GM19193 (cell line): Measurements from ENCODE around the gene SH3PXD2A.

Experiments used
- POLR2A ChIP-seq: IDR thresholded peaks from 4 replicates; pipeline ENCODE4 v1.6.1; 2011; ENCODE audit not compliant: insufficient read depth, insufficient read length; ENCODE audit errors: extremely low read depth

The SH3PXD2A gene

DNA sequence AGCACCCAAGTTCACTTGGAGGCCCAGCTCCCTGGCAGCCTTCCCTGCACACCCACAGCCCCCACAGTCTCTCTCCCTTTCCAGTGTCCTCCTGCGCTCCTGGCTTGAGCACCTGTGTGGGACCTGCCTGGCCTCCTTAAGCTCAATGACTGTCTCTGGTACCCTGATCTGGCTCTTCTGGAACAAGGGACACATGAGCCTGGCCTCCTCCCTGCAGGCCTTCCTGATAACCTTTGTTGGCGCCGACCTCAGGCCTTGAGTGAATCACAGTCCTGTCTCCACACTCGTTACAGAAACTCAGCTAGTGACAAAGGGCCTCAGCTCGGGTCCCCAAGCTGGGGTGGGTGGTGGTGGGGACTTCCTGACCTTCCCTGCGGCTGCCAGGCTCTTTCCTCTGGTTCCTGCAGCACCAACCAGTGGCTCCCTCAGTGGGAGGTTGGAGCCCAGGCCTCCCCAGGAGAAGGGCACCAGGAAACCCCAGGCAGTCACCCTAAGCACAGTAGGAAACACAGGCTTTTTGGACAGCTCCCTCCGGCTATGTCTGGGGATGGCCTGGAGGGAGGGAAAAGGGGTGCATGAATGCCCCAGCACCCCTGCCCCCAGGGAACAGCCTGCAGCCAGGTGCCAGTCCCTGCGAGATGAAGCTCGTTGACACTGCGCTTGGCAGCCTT is 147.3 kb downstream of the SH3PXD2A start:
- TF ChIP-seq POLR2A = no peak

- no peak for TF ChIP-seq POLR2A
These were observed 148.6 kb downstream of the SH3PXD2A start for GRCh38 chr10:103706762-103707161.

- TF ChIP-seq POLR2A = no peak
These were observed 149.3 kb downstream of the SH3PXD2A start for GRCh38 chr10:103706047-103706446.

GRCh38 chr10:103703941-103704919 is 151.1 kb downstream of the SH3PXD2A start:
- TF ChIP-seq POLR2A = no peak

- TF ChIP-seq POLR2A = no peak
These were observed 153.8 kb downstream of the SH3PXD2A start for GRCh38 chr10:103701380-103702222.

- TF ChIP-seq POLR2A = no peak
These were observed 155.0 kb downstream of the SH3PXD2A start for GRCh38 chr10:103700436-103700715.

DNA sequence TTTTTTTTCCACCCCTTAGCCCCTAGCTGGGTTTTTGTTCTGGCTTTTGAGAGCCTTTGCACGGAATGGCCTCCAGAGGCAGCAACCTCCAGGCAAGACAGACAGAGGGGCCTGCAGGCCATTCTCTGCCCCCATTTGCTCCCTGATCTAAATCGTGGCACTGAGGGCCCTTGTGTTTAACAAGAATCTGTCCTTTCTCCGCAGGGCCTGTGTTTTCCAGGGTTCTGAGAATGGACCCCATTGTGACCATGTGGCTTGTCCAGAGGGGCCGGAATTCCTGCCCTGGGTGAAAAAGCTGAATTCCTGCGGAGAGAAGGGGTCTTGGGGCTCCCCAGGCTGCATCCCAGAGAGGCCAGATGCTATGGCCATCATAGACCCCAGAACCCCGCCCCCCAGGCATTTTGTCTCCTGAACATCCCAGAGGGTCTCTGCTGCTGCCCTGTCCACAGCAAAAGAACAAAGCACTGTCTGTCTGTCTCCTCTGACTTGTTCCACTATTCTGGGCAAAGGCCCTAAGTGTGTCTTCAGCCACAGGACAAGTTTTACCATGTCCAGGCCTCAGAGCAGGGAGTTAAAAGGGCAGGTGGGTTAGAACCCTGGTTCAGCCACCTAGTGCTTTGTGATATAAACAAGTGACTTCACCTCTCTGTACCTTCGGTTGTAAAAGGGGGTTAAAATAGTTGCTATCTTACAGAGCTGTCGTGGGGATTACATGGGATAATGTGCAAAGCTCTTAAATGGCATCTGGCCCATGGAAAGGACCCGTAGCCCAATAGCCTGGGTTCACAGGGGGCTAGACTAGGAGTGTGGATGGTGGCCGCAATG is 155.6 kb downstream of the SH3PXD2A start:
- no peak for TF ChIP-seq POLR2A

DNA sequence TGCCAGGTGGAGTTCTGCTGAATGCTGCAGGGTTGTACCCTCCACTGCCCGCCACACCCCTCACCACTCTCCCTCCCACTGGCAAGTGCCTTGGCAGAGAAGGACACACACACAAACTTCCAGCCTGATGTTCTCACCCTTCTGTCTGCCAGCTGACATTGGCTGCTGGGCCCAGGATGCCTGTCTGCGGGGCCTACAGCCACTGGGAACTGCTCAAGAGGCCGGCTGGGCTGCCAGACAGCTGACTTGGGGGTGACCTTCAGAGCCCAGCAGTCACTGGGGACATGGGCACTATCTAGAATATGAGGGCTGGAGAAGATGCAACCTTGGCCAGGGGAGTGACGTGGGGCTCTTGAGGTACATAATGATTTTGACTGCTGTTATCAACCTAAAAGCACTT is 157.1 kb downstream of the SH3PXD2A start:
- TF ChIP-seq POLR2A = no peak

DNA sequence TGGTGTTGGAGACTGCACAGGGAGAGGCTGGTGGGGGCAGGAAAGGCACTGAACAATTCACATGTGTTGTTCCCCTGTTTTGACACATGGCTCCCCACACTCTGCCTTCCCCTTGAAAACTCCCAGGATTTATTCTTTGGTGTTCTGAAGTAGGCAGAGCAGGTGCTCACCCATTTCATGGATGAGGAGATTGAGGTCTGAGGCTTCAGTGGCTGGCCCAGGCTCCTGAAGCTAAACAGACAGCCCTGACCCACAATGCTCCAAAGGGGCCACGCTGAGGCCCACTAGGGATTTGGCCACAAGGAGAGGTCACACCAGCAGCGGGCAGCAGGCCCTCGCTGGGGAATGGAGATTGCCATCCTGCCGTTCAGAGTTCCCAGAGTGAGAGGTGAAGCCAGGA is 157.6 kb downstream of the SH3PXD2A start:
- no peak for TF ChIP-seq POLR2A

GRCh38 chr10:103696411-103697145 is 158.8 kb downstream of the SH3PXD2A start:
- peak; percentile 47 for TF ChIP-seq POLR2A

DNA sequence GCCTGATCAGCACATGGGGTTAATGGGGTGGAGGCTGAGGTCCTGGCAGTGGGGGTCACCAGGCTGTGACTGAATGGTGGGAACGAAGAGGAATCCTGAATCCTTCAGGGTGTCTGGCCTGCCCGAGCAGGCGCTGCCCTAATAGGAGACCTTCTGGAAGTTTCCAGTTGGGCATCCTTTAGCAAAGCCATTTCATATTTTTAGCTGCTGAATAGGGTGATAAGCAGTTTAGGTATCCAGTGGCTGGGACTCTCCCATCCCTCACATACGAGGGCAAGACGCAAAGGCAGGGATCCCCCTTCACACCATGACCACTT is 159.3 kb downstream of the SH3PXD2A start:
- no peak for TF ChIP-seq POLR2A

GRCh38 chr10:103695584-103696005 is 159.8 kb downstream of the SH3PXD2A start:
- TF ChIP-seq POLR2A = no peak

- TF ChIP-seq POLR2A = no peak
These were observed 161.6 kb downstream of the SH3PXD2A start for GRCh38 chr10:103693812-103694205.
